Measurements from ENCODE around the gene EPGN. TPM values are rescaled to one million over a fixed set of nuclear protein-coding genes. Genes with fewer than 3 reads are reported as not detected.

The EPGN gene
- total RNA-seq, 1 donor, result 0.43 TPM

GRCh38 chr4:74287164-74287563, 21.1 kb upstream of the EPGN start:
- H3K4me3 ChIP-seq (ENCODE audit: low read depth, low read length), result no peak overlapping the region
- no peak for DNase-seq (ENCODE audit: low read depth)
- TF ChIP-seq, protein P1, sequence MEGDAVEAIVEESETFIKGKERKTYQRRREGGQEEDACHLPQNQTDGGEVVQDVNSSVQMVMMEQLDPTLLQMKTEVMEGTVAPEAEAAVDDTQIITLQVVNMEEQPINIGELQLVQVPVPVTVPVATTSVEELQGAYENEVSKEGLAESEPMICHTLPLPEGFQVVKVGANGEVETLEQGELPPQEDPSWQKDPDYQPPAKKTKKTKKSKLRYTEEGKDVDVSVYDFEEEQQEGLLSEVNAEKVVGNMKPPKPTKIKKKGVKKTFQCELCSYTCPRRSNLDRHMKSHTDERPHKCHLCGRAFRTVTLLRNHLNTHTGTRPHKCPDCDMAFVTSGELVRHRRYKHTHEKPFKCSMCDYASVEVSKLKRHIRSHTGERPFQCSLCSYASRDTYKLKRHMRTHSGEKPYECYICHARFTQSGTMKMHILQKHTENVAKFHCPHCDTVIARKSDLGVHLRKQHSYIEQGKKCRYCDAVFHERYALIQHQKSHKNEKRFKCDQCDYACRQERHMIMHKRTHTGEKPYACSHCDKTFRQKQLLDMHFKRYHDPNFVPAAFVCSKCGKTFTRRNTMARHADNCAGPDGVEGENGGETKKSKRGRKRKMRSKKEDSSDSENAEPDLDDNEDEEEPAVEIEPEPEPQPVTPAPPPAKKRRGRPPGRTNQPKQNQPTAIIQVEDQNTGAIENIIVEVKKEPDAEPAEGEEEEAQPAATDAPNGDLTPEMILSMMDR (IDR thresholded peaks at IDR 0.05; ENCODE audit: insufficient read depth, low read depth, low read length), result no peak

GRCh38 chr4:74287791-74288190, 20.5 kb upstream of the EPGN start:
- TF ChIP-seq, protein P1 (IDR thresholded peaks at IDR 0.05; ENCODE audit: insufficient read depth, low read depth, low read length), result no peak
- H3K4me3 ChIP-seq (ENCODE audit: low read depth, low read length), result no peak overlapping the region
- DNase-seq (ENCODE audit: low read depth), result no peak

DNA sequence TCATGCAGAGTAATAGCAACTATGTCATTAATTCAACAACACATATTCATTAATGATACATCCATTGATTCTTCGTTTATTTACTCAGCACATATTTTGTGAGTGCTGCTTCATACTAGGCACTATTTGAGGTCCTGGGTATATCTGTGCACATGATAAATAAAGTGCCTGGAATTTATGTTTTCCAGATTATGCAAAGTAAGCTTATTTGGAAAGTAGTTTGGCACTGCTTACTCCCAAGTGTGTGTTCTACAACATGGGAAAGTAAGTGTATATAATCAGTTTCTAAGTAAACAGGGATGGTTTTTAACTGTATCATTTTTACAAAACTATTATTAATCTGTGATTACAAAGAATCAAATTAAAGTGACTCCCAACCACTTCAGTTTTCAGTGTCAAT, 16.8 kb upstream of the EPGN start:
- no peak overlapping the region for H3K4me3 ChIP-seq (ENCODE audit: low read depth, low read length)
- TF ChIP-seq, protein P1 (IDR thresholded peaks at IDR 0.05; ENCODE audit: insufficient read depth, low read depth, low read length), result no peak
- no peak for DNase-seq (ENCODE audit: low read depth)

DNA sequence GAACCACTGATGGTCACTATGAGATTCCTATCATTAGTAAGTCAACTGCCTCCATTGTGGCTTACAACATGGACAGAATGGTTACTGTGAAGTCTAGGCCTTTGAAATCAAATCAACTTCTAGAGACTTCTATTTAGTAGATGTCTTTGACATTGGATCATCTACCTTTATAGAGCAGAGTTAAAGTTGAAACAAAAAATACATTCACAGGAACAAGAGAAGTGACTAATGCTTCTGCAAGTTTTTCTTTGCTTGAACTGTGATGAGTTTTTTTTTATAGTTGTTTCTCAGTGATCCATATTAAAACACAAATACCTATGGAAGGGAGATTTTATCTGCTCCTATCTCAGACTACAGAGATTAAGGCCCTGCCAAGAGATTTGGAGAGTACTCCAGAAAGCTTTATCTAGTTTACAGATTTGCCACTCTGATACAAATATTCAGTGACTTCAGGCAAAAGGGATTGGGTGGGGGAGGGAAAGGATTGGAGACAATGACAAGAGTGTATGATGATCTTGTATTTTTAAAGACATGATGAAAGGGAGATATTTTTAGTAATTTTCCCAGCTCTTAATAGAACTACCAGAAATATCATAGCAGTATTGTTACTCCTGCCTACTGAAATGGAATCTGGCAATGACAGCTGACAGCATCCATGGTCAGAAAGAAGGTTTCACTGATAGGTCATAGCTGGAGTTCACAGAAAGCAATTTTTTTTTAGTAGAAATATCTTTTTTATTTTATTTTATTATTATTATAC, 16.0 kb upstream of the EPGN start:
- TF ChIP-seq, protein P1 (IDR thresholded peaks at IDR 0.05; ENCODE audit: insufficient read depth, low read depth, low read length), result no peak
- H3K4me3 ChIP-seq (ENCODE audit: low read depth, low read length), result no peak overlapping the region
- DNase-seq (ENCODE audit: low read depth), result no peak

GRCh38 chr4:74293558-74293957, 14.7 kb upstream of the EPGN start:
- TF ChIP-seq, protein P1 (IDR thresholded peaks at IDR 0.05; ENCODE audit: insufficient read depth, low read depth, low read length), result no peak
- no peak overlapping the region for H3K4me3 ChIP-seq (ENCODE audit: low read depth, low read length)
- no peak for DNase-seq (ENCODE audit: low read depth)

- DNase-seq (ENCODE audit: low read depth), result no peak
- TF ChIP-seq, protein P1 (IDR thresholded peaks at IDR 0.05; ENCODE audit: insufficient read depth, low read depth, low read length), result no peak
- H3K4me3 ChIP-seq (ENCODE audit: low read depth, low read length), result no peak overlapping the region
Measured at GRCh38 chr4:74294681-74295080, 13.6 kb upstream of the EPGN start.

DNA sequence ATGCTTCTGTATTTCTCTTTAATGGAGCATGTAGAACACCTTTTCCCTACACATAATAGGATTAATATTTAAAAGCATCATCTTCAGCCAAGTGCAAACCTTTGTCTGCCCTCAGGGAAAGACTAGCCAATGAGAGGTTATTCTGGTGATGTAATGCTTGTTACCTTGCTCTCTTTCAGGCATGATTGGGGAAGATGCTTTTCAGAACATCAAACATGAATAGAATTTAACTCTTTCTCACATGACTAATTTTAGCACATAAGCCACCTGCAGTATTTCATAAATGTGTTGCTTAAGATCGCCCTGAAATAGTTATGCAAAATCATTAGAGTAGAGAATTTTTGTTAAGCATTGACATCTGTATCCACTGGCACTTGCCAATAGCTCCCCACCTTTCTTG, 10.7 kb upstream of the EPGN start:
- DNase-seq (ENCODE audit: low read depth), result no peak
- H3K4me3 ChIP-seq (ENCODE audit: low read depth, low read length), result no peak overlapping the region
- TF ChIP-seq, protein P1 (IDR thresholded peaks at IDR 0.05; ENCODE audit: insufficient read depth, low read depth, low read length), result no peak

Data from fibroblast of villous mesenchyme (primary cell).